MV-4-11 (cell line): ENCODE data around the gene MAP3K4.

Experiments used
- DNase-seq: peaks from one replicate; lab custom pipeline; 2025; lab: John Stamatoyannopoulos, UW

The MAP3K4 gene

DNA sequence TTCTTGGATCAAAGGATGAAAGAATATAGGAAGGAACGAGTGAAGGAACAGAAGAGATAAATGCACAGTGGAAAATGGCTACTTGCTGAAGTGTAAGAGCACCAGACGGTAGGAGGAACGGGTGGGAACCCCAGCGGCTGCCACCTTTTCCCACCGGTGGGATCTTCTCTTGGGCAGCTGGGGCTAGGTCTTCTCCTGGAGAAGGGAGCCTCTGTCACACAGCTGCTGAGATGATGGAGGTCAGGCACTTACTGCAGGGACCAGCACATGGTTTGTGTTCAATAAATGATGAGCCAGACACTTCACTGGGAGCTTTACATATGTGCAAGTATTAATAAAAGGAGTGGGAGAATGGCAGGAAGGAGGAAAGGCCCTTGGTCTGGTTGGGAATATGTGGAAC, 158.6 kb downstream of the MAP3K4 start:
- DNase-seq = no peak

DNA sequence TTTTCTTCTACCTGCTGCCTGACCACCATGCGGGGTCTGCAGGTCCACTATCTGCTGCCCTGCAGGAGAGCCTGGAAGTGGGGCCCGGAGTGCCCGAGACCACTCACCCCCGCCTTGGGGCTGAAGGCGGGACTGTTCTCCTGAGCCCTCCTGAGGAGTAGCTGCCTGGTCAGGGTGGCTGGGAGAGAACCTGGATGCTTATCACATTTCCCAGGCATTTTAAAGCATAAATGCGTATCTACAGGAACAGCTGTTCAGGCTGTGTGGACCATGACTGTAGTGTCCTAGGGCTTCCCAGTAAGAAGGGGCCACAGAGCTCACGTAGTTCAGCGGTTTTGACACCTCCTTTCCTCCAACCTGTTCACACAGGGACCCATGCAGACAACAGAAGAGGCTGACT, 159.0 kb downstream of the MAP3K4 start:
- DNase-seq = no peak

DNA sequence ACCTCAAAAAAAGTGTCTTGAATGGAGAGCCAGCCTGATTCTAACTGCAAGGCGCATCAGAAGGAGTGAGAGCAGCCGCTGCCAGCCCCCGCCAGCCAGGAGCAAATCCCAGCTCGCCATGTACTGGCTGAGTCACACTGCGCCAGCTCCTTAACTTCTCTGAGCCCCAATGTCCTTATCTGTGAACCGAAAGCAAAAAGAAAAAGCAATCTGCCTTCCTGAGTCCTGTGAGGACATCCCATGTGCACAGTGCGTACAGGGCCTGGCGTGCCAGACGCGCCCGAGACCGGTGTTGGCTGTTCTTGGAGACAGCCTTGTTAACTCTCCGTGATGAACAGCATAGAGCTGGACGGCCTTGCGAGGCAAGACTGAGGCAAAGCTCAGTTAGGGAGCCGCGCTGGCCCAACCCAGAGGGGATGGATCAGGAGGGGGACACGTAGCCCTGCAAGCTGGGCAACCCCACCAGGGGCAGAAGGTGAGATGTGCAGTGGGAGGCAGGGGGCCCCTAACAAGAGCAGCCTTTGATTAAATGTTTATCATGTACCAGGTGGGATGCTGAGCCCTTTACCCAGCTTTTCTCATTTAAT, 159.6 kb downstream of the MAP3K4 start:
- DNase-seq = no peak

DNA sequence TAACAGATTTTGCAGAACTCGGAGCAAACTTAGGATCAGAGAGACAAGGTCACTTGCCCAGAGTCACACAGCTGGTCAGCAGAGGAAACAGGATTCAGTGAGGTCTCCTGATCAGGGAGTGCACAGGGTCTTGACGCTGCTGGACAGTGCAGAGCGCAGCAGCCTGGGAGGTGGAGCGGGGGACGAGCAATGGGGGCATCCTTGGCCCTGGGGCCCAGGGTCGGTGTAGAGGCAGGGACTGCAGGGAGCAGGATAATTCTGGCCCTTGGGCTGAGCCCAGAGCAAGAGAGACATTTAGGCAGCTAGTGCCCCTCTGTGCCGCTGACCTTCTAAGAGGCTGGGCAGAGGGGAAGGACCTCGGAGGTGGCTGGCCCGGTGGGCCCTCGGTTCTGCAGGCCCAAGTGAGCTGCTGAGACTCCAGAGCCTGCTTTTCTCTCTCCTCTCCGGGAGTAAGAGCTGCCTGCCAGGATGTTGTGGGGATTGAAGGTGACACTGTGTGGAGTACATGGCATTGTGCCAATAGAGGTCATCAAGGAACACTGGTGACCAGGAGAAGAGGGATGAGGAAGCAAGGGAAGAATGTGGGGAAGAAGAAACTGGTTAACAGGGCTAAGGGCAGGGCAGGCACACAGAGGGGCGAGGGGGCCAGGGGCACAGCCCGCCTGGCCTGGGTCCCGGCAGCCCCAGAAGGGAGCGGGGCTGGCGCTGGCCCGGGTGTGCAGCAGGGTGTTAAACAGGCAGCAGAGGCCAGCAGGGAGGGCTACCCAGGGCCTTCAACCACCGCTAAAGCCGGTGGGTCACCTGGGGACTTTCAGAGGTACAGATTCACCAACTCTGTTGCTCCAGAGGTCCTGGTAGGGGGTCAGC, 160.3 kb downstream of the MAP3K4 start:
- DNase-seq = no peak

DNA sequence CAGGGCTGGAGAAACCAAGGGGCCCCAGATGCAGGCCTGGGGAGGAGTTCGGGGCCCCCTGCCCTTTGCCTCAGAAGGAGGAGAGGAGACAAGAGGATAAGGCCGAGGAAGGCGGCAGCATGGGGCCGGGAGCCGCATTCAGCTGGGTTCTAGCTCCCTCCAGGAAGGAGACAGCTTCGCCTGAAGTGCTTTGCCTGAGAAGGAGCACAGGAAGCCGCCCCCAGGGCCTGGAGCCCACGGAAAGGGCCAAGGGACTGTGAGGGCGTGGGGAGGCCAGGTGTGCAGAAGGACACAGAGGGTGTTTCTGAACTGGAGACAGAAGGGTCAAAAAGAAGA, 160.9 kb downstream of the MAP3K4 start:
- DNase-seq = no peak

DNA sequence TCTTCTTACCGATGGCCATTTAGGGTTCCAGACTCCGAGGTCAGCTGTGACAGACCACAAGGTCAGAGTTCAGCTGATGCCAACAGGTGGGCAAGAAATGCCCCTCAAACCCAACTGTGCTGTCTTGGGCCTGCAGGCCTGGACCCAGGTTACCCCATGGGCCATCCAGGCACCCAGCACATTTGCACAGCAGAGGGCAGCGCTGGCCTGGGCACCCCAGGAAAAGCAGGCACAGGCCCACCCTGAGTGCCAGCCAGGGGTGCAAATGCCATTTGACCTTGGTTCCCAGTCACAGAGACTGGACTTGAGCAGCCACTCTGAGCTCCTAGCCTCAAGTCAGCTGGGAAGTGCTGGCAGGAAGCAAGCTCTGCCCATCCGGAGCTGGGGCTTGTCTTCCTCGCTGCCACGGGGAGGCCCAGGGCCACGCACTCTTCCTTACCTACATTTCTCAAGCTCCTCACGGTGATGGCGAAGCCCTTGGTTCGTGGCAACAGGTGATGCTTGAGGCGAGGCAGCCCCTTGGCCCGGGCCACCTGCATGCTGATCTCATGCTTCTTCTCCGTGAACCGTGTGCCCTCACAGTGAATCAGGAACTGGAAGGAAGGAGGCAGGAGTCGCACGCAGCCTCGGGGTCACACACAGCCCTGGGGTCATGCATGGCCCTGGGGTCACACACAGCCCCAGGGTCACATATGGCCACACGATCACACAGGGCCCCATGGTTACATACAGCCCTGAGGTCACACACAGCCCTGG, 161.5 kb downstream of the MAP3K4 start:
- DNase-seq = no peak

DNA sequence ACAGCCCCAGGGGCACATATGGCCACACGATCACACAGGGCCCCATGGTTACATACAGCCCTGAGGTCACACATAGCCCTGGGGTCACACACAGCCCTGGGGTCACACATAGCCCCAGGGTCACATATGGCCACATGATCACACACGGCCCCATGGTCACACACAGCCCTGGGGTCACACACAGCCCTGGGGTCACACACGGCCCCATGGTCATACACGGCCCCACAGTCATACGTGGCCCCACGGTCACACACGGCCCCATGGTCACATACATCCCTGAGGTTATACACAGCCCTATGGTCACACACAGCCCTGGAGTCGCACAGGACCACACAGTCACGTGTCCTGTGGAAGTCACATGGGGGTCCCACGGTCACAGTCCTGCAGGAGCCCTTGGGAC, 162.2 kb downstream of the MAP3K4 start:
- no peak for DNase-seq

DNA sequence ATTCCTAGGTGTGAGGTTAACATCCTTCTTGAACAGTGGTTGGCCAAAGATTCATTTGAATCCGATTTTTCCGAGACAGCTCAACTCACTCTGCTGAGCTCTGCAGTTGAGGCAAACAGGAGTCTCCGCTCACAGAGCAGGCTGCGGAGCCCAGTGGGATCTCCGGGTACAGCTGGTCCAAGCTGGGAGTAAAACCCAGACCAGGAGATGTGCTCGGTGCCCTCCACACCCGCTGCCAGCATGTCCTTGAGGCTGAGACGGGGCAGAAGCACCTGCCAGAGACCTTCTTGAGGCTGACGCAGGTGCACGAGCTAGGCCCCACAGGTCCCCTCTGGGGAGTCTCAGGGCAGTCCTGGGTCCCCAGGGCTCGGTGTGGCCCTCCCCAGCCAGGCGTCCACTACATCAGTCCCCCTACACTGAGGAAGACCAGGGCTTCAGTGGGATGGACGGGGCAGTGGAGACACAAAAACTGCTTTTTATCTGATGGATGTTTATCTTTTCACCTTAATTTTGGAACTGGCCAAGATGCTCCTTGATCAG, 163.3 kb downstream of the MAP3K4 start:
- no peak for DNase-seq

DNA sequence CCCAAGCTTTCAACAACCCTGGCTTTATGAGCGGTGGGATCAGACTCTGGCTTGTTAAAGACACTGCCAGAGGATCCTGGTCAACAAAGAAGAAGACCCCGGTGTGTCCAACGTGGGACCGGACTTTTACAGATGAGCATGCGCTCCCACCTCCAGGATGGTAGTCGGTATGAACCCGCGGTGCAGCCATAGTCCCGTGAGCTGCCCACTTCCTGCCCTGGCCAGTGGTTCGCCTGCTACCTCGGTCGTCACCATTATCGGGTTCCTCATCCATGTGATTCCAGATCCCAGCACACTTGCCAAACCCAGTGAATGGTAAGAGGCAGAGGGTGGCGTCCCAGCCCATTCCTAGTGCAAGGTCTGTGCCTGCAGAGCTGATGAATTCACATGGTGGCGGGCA, 169.6 kb downstream of the MAP3K4 start:
- DNase-seq = no peak

DNA sequence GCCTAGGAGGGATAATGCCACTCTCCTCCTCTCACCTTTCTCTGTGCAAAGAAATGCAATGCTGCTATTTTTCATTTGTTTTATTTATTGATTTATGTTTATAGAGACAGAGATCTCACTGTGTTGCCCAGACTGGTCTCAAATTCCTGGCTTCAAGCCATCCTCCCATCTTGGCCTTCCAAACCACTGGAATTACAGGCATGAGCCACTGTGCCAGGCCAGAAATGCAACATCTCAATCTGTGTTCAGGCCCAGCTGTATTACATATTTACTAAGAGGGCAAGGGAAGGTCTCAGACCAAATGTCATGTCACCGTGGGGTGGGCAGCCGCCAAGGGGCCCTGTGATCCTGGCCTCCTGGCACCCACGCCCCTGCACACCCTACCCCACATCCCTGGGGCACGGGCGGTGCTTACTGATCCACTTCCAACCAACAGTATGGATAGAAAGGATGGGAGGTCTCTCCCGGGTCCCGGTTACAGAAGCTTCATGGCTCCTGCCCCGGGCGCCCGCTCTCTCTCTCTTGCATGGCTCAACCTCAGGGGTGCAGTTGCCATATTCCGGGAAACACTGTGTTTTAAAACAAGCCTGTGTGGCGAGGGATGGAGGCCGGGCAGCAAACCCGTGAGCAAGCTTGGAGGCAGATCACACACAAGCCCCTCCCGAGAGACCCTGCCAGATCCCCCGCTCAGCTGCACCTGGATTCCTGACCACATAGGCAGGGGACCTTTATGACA, 170.5 kb downstream of the MAP3K4 start:
- DNase-seq = no peak

DNA sequence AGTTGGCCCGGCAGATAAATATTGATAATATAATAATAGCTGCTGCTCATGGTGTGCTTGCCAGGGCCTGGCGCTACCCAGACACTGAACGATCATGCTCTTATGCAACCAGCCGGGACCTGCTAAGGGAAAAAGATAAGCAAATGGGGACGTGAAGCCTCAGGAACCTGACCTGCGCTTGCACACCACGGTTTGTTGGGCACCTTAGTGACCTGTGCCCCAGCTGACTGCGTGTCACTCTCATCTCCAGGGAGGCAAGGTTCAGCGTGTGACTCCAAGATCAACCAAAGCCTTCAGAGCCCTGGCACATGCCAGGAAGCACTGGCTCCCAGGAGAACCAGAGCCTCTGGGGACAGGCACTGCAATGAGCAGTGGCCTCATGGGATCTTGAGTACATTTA, 171.2 kb downstream of the MAP3K4 start:
- DNase-seq = no peak

DNA sequence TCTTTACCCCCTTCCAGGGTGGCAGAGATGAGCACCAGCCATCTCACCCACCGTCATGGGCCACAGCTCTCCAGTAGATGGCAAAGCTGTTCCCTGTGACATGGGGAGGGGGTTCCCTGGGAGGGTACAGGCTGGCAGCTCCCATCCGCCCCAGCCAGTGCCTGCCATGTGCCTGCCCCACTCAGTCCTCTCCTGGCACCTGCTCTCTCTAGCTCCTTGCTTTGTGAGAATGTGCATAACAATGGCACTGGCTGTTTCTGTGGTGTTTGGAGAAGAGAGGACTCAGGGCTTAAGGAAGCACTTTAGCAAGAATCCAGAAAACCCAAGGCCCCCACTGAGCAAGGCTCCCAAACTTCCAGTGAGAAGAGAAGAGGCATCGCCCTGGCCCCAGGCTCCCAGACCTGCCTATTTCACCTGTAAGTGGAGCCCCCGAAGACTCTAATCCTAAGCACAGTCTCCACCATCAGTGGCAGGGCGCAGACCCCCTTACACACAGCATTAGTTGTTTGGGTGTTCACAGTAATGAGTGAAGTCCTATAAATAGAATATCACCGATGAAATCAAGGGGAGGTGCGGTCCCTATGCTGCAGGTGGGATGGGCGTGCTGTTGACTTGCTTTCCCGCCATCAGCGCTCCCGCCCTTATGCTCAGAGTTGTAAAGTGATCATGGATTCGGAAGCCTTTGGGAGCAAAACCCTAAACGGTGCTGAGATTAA, 172.1 kb downstream of the MAP3K4 start:
- DNase-seq = no peak

DNA sequence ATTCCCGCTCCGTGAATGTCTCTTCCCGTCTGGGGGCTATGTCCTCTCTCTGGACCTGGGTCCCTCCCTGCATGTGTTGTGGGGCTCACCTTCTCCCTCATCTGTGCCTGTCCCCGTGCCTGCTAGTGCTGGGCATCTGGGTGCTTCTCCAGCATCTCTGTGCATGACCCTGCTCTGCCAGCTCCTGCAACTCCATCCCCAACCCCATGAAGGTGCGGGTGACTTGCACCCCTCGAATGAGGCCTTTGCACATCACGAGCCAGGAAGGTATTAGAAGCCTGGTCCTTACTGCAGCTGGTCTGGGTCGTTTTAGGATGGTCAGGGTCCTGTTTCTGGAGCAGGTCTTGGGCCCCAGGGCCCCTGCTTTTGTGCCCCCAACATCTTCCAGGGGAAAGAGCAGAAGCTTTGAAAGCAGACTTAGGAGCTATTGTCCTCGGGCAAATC, 172.6 kb downstream of the MAP3K4 start:
- DNase-seq = no peak

DNA sequence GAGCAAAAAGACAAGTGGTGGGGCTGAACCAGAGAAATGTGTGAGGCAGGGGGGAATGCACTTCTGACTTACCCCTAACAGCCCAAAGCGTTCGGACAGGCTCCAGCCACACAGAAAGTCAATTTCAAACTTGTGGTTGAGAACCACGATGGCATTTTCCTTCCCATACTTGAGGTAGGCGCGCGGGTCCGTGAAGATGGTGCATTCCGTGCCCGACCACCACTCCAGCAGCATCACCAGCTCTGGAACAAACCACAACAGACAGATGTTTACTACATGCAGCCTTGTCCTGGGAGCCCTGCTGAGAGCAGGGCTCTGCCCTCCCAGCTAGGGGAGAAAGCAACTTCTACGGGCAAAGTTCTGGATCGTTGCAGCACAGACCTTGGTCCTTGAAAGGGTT, 174.6 kb downstream of the MAP3K4 start:
- no peak for DNase-seq

DNA sequence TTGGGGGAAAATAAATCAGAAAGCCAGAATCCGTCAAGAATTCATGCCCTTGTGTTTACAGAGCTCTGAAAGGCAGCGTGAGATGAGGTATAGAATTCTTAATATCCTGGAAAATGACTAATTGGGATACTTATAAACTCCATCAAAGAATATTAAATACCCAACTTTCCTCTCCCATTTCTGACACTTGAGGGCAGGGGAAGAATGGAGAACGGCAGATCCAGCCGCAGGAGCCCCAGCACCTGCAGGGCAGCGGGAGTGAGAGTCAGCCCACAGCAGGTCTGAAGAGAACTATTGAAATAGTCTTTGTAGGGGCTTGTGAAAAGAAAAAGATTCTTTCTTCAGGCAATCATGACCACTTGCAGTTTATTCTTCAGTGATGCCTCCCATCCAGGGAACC, 175.1 kb downstream of the MAP3K4 start:
- DNase-seq = no peak
